Chondrocyte (in vitro differentiated cells): ENCODE data around the gene LGMN. TPM values are rescaled to one million over a fixed set of nuclear protein-coding genes. Genes with fewer than 3 reads are reported as not detected.

Experiments
- DNase-seq: peaks from one replicate; pipeline ENCODE4 v3.0.0; 2021; ENCODE audit warnings: mixed read lengths, low spot score
- H3K27ac Mint-ChIP-seq: one replicate; pipeline ENCODE4 v1.8.0; 2021; ENCODE audit warnings: mild to moderate bottlenecking, moderate library complexity, mixed read lengths; ENCODE audit not compliant: unreplicated experiment
- H3K27me3 Mint-ChIP-seq: 2 replicates; pipeline ENCODE4 v1.8.0; 2021; ENCODE audit warnings: low read depth, mixed read lengths
- H3K36me3 Mint-ChIP-seq: 2 replicates; pipeline ENCODE4 v1.8.0; 2021; ENCODE audit warnings: low read depth, mixed read lengths
- H3K4me1 Mint-ChIP-seq: 2 replicates; pipeline ENCODE4 v1.8.0; 2021; ENCODE audit warnings: low read depth, mild to moderate bottlenecking, mixed read lengths
- H3K4me3 Mint-ChIP-seq: one replicate; pipeline ENCODE4 v1.8.0; 2021; ENCODE audit warnings: mild to moderate bottlenecking, moderate library complexity, mixed read lengths; ENCODE audit not compliant: unreplicated experiment
- H3K9me3 Mint-ChIP-seq: 2 replicates; pipeline ENCODE4 v1.8.0; 2021; ENCODE audit warnings: low read depth, mixed read lengths
- total RNA-seq: library from RNA; stranded (reverse); gene quantifications from 3 replicates; pipeline ENCODE4 v1.2.1, GENCODE V29; 2021
- TF ChIP-seq, protein P1 (sequence below): fragments of 200-600 bp; sonication (generic); IDR thresholded peaks from 2 replicates; pipeline ENCODE4 v1.5.0; 2021; ENCODE audit warnings: antibody characterized with exemption, mild to moderate bottlenecking, moderate library complexity

The LGMN gene
- total RNA-seq, 1 donor from 2014 or later, result 134 TPM

DNA sequence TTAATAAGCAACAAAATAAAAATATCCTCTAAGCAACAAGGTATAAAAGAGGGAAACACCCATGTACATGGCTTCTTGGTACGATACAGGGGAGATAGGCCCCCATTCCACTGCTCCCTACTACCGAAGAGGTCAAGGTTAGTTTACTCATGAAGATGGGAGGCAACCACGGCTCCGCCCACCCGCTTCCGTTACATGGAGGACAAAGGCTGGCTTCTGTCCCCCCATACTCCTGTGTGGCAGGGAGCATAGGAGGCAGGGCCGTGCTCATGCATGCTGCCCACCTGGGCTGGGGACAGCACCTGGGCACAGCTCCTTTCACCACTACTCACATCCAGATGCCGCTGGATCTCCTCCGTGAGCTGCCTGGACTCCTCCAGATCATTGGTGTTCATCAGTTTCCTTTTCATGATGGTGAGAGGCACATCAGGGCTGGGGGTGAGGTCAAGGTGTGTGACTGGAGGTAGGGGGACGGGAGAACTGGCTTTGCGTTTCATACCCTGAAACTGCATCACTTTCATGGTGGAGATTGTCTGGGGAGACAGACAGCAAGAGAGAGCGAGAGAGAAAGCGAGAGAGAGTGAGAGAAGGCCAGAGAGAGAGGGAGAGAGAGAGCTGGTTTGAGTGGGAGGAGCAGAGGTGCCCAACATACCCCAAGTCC, 39.0 kb downstream of the LGMN start:
- no peaks in the 10 kb centered on the region for H3K9me3 Mint-ChIP-seq
- H3K4me1 Mint-ChIP-seq, result peaks cover 12% of the 10 kb centered on the region
- peak overlapping the region; percentile 88 for H3K27ac Mint-ChIP-seq
- H3K36me3 Mint-ChIP-seq, result peaks cover 27% of the 10 kb centered on the region
- TF ChIP-seq, protein P1, sequence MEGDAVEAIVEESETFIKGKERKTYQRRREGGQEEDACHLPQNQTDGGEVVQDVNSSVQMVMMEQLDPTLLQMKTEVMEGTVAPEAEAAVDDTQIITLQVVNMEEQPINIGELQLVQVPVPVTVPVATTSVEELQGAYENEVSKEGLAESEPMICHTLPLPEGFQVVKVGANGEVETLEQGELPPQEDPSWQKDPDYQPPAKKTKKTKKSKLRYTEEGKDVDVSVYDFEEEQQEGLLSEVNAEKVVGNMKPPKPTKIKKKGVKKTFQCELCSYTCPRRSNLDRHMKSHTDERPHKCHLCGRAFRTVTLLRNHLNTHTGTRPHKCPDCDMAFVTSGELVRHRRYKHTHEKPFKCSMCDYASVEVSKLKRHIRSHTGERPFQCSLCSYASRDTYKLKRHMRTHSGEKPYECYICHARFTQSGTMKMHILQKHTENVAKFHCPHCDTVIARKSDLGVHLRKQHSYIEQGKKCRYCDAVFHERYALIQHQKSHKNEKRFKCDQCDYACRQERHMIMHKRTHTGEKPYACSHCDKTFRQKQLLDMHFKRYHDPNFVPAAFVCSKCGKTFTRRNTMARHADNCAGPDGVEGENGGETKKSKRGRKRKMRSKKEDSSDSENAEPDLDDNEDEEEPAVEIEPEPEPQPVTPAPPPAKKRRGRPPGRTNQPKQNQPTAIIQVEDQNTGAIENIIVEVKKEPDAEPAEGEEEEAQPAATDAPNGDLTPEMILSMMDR, result no peak
- no peak for DNase-seq
- H3K27me3 Mint-ChIP-seq, result no peaks in the 10 kb centered on the region
- H3K4me3 Mint-ChIP-seq, result no peak overlapping the region

DNA sequence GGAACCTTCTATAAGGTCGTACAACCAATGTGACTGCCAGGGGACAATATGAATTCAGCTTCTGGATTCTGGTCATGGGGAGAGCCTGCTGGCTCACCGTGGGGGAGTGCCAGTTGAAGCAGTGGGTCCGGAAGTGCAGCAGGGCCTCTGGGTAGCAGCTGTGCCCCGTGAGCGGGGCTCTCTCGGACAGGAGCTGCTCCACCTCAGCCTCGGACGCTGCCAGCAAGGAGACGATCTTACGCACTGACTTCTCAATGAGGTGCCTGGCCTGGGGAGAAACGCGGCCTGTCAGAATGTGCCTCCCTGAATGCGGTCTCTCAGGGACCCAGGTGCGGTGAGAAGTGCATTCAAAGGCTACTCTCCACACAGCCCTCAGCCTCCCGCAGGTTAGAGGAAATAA, 42.0 kb downstream of the LGMN start:
- H3K27me3 Mint-ChIP-seq, result no peaks in the 10 kb centered on the region
- no peak overlapping the region for H3K4me3 Mint-ChIP-seq
- H3K4me1 Mint-ChIP-seq, result peaks cover 12% of the 10 kb centered on the region
- TF ChIP-seq, protein P1, result no peak
- H3K27ac Mint-ChIP-seq, result no peak overlapping the region
- DNase-seq, result peak; percentile 73
- no peaks in the 10 kb centered on the region for H3K9me3 Mint-ChIP-seq
- peaks cover 34% of the 10 kb centered on the region for H3K36me3 Mint-ChIP-seq

DNA sequence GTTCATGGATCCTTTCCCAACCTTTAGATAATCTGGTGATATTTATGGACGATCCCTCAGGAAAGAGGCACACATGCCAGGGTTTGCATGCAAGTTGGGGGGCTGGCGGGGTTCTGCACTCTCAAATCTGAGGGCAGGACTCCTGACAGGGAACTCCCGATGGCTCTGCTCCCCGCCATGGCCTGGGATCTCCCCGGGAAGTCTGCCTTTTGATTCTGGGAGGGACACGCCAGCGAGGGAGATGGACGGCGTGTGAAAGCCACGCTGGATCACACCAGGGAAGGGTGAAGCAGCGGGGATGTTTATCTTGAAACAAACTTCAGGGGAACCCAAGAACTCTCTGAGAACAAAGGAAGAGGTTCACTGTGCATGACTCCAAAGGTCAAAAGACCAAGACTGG, 43.6 kb downstream of the LGMN start:
- no peak overlapping the region for H3K4me3 Mint-ChIP-seq
- TF ChIP-seq, protein P1, result no peak
- no peak overlapping the region for H3K27ac Mint-ChIP-seq
- H3K27me3 Mint-ChIP-seq, result no peaks in the 10 kb centered on the region
- no peaks in the 10 kb centered on the region for H3K9me3 Mint-ChIP-seq
- peaks cover 28% of the 10 kb centered on the region for H3K36me3 Mint-ChIP-seq
- peak; percentile 82 for DNase-seq
- peaks cover 12% of the 10 kb centered on the region for H3K4me1 Mint-ChIP-seq

DNA sequence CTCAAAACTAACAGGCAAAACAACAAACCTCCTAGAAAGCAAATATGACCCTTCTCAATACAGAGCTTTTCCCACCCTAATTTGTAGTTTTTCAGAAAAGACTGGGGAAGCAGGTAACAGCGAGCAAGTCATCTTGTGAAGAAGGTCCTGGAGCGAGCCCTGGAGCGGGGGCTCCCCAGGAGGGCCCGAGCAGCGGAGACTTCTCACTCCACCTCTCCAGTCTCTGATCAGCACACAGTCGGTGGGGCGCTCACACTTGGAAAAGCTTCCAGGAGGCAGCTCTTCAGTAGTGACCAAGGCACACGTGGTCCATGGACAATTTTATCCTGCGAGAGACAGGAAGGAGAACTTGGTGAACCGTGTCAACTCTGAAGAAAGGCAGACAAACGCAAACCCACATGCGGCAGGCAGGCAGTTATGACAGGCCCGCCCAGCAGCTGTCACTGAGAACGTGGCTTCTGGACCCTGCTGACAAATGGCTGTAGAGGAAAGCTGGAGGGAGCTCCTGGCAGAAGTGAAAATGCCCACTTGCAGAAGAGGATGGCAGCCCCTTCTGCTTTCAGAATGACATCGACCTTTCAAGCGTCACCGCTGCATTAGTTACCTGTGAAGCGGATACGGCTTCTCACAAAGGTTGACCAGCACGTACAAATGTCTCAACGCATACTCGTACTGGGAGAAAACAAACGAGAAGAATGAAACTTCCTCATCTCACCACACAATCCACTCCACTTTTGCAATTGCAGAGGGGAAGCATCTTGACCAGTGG, 44.2 kb downstream of the LGMN start:
- TF ChIP-seq, protein P1, result no peak

DNA sequence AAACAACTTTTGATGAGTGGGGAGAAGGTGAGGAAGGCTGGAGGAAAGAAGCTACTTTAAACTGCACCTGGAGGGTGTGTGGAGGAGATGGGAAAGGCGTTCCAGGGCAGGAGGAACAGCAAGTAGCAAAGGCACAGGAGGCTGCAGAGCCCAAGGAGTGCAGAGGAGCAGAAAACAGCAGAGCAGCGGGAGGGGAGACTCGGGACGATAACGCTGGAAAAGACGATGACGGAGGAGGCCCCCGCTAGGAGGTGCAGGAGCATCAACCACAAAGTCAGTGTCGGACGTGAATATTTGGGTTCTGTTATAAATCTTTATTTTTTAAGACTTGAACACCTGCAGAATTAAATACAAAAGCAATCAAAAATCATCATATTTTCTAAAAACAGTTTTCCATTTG, 44.9 kb downstream of the LGMN start:
- DNase-seq, result peak; percentile 65
- Mint-ChIP-seq H3K4me3 (no peak overlapping the region), H3K27ac (no peak overlapping the region), H3K36me3 (peaks cover 25% of the 10 kb centered on the region), H3K9me3 (no peaks in the 10 kb centered on the region), H3K4me1 (no peaks in the 10 kb centered on the region), H3K27me3 (no peaks in the 10 kb centered on the region)
- TF ChIP-seq, protein P1, result no peak

More for the DNA sequence above, 44.2 kb downstream of the LGMN start:
- no peak overlapping the region for H3K4me3 Mint-ChIP-seq
- H3K4me1 Mint-ChIP-seq, result peaks cover 7% of the 10 kb centered on the region
- H3K27me3 Mint-ChIP-seq, result no peaks in the 10 kb centered on the region
- H3K9me3 Mint-ChIP-seq, result no peaks in the 10 kb centered on the region
- peaks cover 25% of the 10 kb centered on the region for H3K36me3 Mint-ChIP-seq
- no peak overlapping the region for H3K27ac Mint-ChIP-seq
- DNase-seq, result peak; percentile 70
